ENCODE measurements around the gene ENTHD1.

ENTHD1 gene

DNA sequence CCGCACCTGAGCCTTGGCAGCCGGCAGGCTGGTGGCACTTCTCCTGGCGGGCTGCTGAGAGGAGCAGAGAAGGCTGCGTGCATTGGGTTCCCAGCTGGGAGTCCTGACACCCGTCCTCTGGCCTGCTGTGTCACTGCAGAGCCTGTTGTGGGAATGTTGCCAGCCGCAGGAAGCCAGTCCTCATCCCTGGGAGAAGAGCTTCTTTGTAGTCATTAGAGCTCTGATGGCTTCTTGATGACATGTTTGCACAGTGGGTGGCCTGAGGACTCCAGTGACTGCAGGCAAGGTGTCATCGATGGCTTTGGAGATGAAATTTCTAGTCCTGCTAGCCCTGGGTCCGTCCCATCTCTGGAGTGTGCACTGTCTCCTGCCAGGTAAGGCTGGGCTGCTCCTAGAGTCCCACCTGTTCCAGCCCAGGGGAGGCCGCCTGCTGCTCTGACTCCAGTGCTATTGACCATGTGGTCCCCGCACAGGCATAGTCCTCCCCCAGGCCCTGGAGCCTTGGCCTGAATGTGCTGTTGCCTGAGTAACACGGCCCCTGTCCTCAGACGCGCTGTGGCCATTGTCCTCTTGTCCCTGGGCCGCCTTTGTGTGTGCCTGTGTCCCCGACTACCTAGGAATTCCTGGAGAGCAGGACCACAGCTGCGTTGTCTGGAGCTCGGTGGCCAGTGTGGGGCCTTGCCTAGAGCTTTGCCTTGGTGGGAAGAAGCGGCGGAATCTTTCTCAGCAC is 193.8 kb downstream of the ENTHD1 start:
- TF ChIP-seq CTCF (IDR thresholded peaks at IDR 0.05; ENCODE audit: insufficient read depth, low read depth, low read length, missing control alignments): no peak
- no peak overlapping the region for H3K4me3 ChIP-seq (ENCODE audit: low read depth, low read length)
- no peak for DNase-seq (ENCODE audit: low read depth)

DNA sequence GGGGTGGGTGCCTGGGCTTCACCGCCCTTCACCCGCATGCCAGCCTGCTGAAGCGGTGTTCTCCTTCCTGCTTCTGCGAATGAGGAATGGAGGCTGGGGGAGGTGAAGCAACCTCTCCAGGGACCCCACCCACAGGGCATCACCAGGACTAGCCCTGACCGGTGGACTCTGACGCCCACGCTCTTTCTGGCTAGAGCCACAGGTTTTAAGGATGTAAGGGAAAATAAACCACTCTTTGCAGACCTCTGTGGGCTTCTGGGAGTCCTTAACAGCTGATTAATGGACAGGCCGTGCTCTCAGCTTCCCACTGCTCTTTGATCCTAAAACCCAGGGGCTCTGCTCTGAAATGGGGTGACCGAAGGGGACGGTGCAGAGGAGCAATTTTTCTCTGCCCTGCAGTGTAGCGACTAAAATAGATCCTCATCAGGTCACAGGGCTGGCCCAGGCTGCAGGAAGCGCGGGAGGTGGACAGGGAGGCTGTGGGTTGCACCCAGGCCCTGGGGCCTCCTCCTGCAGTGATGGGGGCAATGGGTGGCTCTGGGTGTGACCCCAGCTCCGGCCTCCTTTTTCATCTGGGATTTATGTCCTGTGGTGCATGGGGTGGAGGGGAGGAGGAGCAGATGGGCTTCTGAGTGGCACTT is 195.7 kb downstream of the ENTHD1 start:
- H3K4me3 ChIP-seq (ENCODE audit: low read depth, low read length): no peak overlapping the region
- no peak for DNase-seq (ENCODE audit: low read depth)
- TF ChIP-seq CTCF (IDR thresholded peaks at IDR 0.05; ENCODE audit: insufficient read depth, low read depth, low read length, missing control alignments): no peak

DNA sequence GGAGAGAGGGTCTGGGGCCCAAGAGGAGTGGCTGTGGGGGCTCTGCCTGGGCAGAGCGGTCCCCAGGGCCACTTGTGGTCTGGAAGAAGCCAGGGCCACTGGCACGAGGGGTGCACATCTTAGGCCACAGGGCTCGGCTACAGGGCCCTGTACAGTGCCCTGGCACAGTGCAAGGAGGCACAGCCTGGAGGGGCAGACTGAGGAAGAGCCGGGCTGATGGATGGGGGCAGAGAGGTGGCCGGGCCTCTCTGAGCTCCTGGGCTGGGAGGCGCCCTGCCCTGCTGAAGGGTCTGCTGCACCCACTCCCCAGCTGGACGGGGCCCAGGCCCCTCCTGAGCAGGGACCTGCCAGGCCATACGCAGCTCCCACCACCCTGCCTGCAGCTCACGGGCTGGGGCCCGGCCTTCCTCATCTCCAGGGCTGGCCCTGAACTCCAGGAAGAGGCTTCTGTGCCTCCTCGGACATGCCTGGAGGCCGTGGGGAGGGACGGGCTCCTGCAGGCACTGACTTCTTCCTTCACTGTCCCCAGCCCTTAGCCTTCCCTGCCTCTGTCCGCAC is 199.5 kb downstream of the ENTHD1 start:
- DNase-seq (ENCODE audit: low read depth): no peak
- no peak overlapping the region for H3K4me3 ChIP-seq (ENCODE audit: low read depth, low read length)
- no peak for TF ChIP-seq CTCF (IDR thresholded peaks at IDR 0.05; ENCODE audit: insufficient read depth, low read depth, low read length, missing control alignments)
